ENCODE results near the gene WDR33. TPM values are rescaled to one million over a fixed set of nuclear protein-coding genes. Genes with fewer than 3 reads are reported as not detected.

WDR33 gene
- total RNA-seq, 1 experiment from 2014 or later: 46.7 TPM

- no peaks in the 10 kb centered on the region for H3K27me3 Mint-ChIP-seq (ENCODE audit: insufficient read depth, unreplicated experiment)
- no peak for DNase-seq (ENCODE audit: unreplicated experiment)
Measured at GRCh38 chr2:127658146-127658545, 152.8 kb downstream of the WDR33 start.

GRCh38 chr2:127657232-127657595, 153.8 kb downstream of the WDR33 start:
- H3K4me1 Mint-ChIP-seq (ENCODE audit: insufficient read depth, unreplicated experiment): no peaks in the 10 kb centered on the region
- H3K36me3 Mint-ChIP-seq (ENCODE audit: insufficient read depth, unreplicated experiment): no peaks in the 10 kb centered on the region
- no peaks in the 10 kb centered on the region for H3K9me3 Mint-ChIP-seq (ENCODE audit: unreplicated experiment)
- CTCF ChIA-PET: no interaction called here
- no peak overlapping the region for H3K27ac Mint-ChIP-seq (ENCODE audit: low read depth, unreplicated experiment)
- BruUV-seq (replicated peaks): no TSS peak
- no peak overlapping the region for H3K4me3 Mint-ChIP-seq (ENCODE audit: unreplicated experiment)
- intact Hi-C loops (cut with micrococcal nuclease): no loop called here
- TF ChIP-seq CTCF (IDR thresholded peaks at IDR 0.05; ENCODE audit: unreplicated experiment): no peak
- POLR2A ChIA-PET: no interaction called here
- no peaks in the 10 kb centered on the region for H3K27me3 Mint-ChIP-seq (ENCODE audit: insufficient read depth, unreplicated experiment)
- no peak for DNase-seq (ENCODE audit: unreplicated experiment)

More at GRCh38 chr2:127658146-127658545, 152.8 kb downstream of the WDR33 start:
- H3K4me3 Mint-ChIP-seq (ENCODE audit: unreplicated experiment): no peak overlapping the region
- H3K27ac Mint-ChIP-seq (ENCODE audit: low read depth, unreplicated experiment): no peak overlapping the region
- no peaks in the 10 kb centered on the region for H3K4me1 Mint-ChIP-seq (ENCODE audit: insufficient read depth, unreplicated experiment)
- POLR2A ChIA-PET: no interaction called here
- CTCF ChIA-PET: no interaction called here
- H3K36me3 Mint-ChIP-seq (ENCODE audit: insufficient read depth, unreplicated experiment): no peaks in the 10 kb centered on the region
- intact Hi-C loops (cut with micrococcal nuclease): no loop called here
- BruUV-seq (replicated peaks): no TSS peak
- H3K9me3 Mint-ChIP-seq (ENCODE audit: unreplicated experiment): no peaks in the 10 kb centered on the region
- TF ChIP-seq CTCF (IDR thresholded peaks at IDR 0.05; ENCODE audit: unreplicated experiment): no peak

GRCh38 chr2:127656569-127657231, 154.3 kb downstream of the WDR33 start:
- Mint-ChIP-seq H3K36me3 (ENCODE audit: insufficient read depth, unreplicated experiment) (no peaks in the 10 kb centered on the region), H3K27ac (ENCODE audit: low read depth, unreplicated experiment) (no peak overlapping the region), H3K27me3 (ENCODE audit: insufficient read depth, unreplicated experiment) (no peaks in the 10 kb centered on the region), H3K9me3 (ENCODE audit: unreplicated experiment) (no peaks in the 10 kb centered on the region), H3K4me3 (ENCODE audit: unreplicated experiment) (no peak overlapping the region), H3K4me1 (ENCODE audit: insufficient read depth, unreplicated experiment) (no peaks in the 10 kb centered on the region)
- intact Hi-C loops (cut with micrococcal nuclease): no loop called here
- no peak for DNase-seq (ENCODE audit: unreplicated experiment)
- ChIA-PET CTCF (interaction anchor here (0.6 to 0.7 kb wide), 2 partner anchors 28 to 333 kb away, joined by 3 read pairs; no protein-coding TSS in a partner anchor), POLR2A (no interaction called here)
- no peak for TF ChIP-seq CTCF (IDR thresholded peaks at IDR 0.05; ENCODE audit: unreplicated experiment)
- no TSS peak for BruUV-seq (replicated peaks)

- ChIA-PET CTCF (interaction anchor here (0.6 to 0.9 kb wide), 3 partner anchors 27 to 150 kb away, joined by 3 to 4 read pairs (median 3); no protein-coding TSS in a partner anchor), POLR2A (interaction anchor here (0.5 kb wide), 1 partner anchor 42 kb away, joined by 3 read pairs; no protein-coding TSS in a partner anchor)
- H3K4me3 Mint-ChIP-seq (ENCODE audit: unreplicated experiment): no peak overlapping the region
- TF ChIP-seq CTCF (IDR thresholded peaks at IDR 0.05; ENCODE audit: unreplicated experiment): no peak
- DNase-seq (ENCODE audit: unreplicated experiment): no peak
- H3K4me1 Mint-ChIP-seq (ENCODE audit: insufficient read depth, unreplicated experiment): no peaks in the 10 kb centered on the region
- intact Hi-C loops (cut with micrococcal nuclease): no loop called here
- H3K27me3 Mint-ChIP-seq (ENCODE audit: insufficient read depth, unreplicated experiment): no peaks in the 10 kb centered on the region
- H3K27ac Mint-ChIP-seq (ENCODE audit: low read depth, unreplicated experiment): no peak overlapping the region
- no peaks in the 10 kb centered on the region for H3K9me3 Mint-ChIP-seq (ENCODE audit: unreplicated experiment)
- no peaks in the 10 kb centered on the region for H3K36me3 Mint-ChIP-seq (ENCODE audit: insufficient read depth, unreplicated experiment)
- BruUV-seq (replicated peaks): no TSS peak
Measured at GRCh38 chr2:127655209-127656073, 155.5 kb downstream of the WDR33 start.

Measured in MCF 10A (cell line).